ENCODE data around the gene URB1.

The URB1 gene

DNA sequence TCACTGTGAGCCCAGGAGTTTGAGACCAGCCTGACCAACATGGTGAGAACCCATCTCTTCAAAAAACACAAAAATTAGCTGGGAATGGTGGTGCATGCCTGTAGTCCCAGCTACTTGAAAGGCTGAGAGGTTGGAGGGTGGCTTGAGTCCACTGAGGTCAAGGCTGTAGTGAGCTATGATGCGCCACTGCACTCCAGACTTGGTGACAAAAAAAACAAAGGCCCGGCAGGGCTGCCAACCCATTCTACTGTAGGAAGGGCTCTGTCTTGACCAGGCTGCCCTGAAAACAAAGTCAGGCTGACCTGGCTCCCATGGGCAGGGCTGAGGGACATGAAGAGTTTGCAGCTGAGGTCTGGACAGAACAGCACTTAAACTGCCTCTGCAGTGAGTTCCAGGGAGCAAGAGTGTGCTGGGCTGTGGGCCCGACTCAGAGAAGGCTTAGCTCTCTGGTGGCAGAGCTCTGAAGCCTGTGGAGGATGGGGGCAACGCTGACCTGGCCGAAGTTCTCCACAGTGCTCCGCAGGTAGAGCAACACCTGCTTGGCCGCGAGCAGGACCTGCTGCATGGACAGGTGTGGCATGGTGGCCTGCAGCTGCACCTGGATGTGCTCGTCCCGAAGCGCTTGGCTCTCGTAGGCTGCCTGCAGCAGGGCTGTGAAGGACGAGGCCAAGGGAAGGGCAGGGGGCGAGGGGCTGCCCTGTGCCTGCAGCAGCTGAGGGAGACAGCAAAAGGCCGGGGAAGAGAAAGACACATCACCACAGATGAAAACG lies 42.4 kb downstream of the URB1 start:
- Histone ChIP-seq H3K36me3 (ENCODE audit: control insufficient read depth in 2 of 2, insufficient read depth in 1 of 2, low read length in 2 of 2) (peaks cover 32 to 100% of the 10 kb centered on the region in 2 experiments), H3K9me3 (ENCODE audit: control insufficient read depth, insufficient read depth, low read depth, low read length) (no peaks in the 10 kb centered on the region), H3K4me1 (ENCODE audit: control insufficient read depth, insufficient read depth, low read length) (no peaks in the 10 kb centered on the region), H3K4me3 (ENCODE audit: low read depth, low read length) (no peak overlapping the region), H3K27ac (ENCODE audit: extremely low read depth, low read depth, low read length) (no peak overlapping the region)
- CTCF ChIA-PET, result interaction anchor here (0.7 kb wide), 1 partner anchor 288 kb away, joined by 4 read pairs; no protein-coding TSS in a partner anchor
- POLR2A ChIA-PET, result no interaction called here
- TF ChIP-seq ZNF792 (tag by site-specific recombination; IDR thresholded peaks at IDR 0.05), result no peak
- no peak for TF ChIP-seq ZNF132 (tag by site-specific recombination; IDR thresholded peaks at IDR 0.05; ENCODE audit: borderline replicate concordance)
- TF ChIP-seq ZFP41 (tag by site-specific recombination; IDR thresholded peaks at IDR 0.05; ENCODE audit: borderline replicate concordance), result no peak
- TF ChIP-seq ZNF174 (tag by site-specific recombination; IDR thresholded peaks at IDR 0.05), result no peak
- TF ChIP-seq ZNF2 (tag by site-specific recombination; IDR thresholded peaks at IDR 0.05), result no peak
- no peak for TF ChIP-seq ZNF23 (tag by site-specific recombination; IDR thresholded peaks at IDR 0.05; ENCODE audit: borderline replicate concordance)
- no peak for TF ChIP-seq ZBTB8A (tag by site-specific recombination; IDR thresholded peaks at IDR 0.05)
- TF ChIP-seq, protein P1, sequence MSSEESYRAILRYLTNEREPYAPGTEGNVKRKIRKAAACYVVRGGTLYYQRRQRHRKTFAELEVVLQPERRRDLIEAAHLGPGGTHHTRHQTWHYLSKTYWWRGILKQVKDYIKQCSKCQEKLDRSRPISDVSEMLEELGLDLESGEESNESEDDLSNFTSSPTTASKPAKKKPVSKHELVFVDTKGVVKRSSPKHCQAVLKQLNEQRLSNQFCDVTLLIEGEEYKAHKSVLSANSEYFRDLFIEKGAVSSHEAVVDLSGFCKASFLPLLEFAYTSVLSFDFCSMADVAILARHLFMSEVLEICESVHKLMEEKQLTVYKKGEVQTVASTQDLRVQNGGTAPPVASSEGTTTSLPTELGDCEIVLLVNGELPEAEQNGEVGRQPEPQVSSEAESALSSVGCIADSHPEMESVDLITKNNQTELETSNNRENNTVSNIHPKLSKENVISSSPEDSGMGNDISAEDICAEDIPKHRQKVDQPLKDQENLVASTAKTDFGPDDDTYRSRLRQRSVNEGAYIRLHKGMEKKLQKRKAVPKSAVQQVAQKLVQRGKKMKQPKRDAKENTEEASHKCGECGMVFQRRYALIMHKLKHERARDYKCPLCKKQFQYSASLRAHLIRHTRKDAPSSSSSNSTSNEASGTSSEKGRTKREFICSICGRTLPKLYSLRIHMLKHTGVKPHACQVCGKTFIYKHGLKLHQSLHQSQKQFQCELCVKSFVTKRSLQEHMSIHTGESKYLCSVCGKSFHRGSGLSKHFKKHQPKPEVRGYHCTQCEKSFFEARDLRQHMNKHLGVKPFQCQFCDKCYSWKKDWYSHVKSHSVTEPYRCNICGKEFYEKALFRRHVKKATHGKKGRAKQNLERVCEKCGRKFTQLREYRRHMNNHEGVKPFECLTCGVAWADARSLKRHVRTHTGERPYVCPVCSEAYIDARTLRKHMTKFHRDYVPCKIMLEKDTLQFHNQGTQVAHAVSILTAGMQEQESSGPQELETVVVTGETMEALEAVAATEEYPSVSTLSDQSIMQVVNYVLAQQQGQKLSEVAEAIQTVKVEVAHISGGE (tag by site-specific recombination; conservative IDR thresholded peaks at IDR 0.05; ENCODE audit: low read depth), result no peak
- TF ChIP-seq, protein P2, sequence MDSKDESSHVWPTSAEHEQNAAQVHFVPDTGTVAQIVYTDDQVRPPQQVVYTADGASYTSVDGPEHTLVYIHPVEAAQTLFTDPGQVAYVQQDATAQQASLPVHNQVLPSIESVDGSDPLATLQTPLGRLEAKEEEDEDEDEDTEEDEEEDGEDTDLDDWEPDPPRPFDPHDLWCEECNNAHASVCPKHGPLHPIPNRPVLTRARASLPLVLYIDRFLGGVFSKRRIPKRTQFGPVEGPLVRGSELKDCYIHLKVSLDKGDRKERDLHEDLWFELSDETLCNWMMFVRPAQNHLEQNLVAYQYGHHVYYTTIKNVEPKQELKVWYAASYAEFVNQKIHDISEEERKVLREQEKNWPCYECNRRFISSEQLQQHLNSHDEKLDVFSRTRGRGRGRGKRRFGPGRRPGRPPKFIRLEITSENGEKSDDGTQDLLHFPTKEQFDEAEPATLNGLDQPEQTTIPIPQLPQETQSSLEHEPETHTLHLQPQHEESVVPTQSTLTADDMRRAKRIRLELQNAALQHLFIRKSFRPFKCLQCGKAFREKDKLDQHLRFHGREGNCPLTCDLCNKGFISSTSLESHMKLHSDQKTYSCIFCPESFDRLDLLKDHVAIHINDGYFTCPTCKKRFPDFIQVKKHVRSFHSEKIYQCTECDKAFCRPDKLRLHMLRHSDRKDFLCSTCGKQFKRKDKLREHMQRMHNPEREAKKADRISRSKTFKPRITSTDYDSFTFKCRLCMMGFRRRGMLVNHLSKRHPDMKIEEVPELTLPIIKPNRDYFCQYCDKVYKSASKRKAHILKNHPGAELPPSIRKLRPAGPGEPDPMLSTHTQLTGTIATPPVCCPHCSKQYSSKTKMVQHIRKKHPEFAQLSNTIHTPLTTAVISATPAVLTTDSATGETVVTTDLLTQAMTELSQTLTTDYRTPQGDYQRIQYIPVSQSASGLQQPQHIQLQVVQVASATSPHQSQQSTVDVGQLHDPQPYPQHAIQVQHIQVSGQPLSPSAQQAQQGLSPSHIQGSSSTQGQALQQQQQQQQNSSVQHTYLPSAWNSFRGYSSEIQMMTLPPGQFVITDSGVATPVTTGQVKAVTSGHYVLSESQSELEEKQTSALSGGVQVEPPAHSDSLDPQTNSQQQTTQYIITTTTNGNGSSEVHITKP (tag by site-specific recombination; IDR thresholded peaks at IDR 0.05), result no peak
- TF ChIP-seq, protein P3, sequence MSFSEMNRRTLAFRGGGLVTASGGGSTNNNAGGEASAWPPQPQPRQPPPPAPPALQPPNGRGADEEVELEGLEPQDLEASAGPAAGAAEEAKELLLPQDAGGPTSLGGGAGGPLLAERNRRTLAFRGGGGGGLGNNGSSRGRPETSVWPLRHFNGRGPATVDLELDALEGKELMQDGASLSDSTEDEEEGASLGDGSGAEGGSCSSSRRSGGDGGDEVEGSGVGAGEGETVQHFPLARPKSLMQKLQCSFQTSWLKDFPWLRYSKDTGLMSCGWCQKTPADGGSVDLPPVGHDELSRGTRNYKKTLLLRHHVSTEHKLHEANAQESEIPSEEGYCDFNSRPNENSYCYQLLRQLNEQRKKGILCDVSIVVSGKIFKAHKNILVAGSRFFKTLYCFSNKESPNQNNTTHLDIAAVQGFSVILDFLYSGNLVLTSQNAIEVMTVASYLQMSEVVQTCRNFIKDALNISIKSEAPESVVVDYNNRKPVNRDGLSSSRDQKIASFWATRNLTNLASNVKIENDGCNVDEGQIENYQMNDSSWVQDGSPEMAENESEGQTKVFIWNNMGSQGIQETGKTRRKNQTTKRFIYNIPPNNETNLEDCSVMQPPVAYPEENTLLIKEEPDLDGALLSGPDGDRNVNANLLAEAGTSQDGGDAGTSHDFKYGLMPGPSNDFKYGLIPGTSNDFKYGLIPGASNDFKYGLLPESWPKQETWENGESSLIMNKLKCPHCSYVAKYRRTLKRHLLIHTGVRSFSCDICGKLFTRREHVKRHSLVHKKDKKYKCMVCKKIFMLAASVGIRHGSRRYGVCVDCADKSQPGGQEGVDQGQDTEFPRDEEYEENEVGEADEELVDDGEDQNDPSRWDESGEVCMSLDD (tag by site-specific recombination; IDR thresholded peaks at IDR 0.05), result no peak
- TF ChIP-seq ZNF211 (tag by site-specific recombination; IDR thresholded peaks at IDR 0.05; ENCODE audit: low read depth), result no peak
- TF ChIP-seq, protein P4, sequence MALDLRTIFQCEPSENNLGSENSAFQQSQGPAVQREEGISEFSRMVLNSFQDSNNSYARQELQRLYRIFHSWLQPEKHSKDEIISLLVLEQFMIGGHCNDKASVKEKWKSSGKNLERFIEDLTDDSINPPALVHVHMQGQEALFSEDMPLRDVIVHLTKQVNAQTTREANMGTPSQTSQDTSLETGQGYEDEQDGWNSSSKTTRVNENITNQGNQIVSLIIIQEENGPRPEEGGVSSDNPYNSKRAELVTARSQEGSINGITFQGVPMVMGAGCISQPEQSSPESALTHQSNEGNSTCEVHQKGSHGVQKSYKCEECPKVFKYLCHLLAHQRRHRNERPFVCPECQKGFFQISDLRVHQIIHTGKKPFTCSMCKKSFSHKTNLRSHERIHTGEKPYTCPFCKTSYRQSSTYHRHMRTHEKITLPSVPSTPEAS (tag by site-specific recombination; IDR thresholded peaks at IDR 0.05), result no peak
- TF ChIP-seq MEIS1 (CRISPR knock-in tag; IDR thresholded peaks at IDR 0.05; ENCODE audit: borderline replicate concordance), result no peak
- TF ChIP-seq, protein P5, sequence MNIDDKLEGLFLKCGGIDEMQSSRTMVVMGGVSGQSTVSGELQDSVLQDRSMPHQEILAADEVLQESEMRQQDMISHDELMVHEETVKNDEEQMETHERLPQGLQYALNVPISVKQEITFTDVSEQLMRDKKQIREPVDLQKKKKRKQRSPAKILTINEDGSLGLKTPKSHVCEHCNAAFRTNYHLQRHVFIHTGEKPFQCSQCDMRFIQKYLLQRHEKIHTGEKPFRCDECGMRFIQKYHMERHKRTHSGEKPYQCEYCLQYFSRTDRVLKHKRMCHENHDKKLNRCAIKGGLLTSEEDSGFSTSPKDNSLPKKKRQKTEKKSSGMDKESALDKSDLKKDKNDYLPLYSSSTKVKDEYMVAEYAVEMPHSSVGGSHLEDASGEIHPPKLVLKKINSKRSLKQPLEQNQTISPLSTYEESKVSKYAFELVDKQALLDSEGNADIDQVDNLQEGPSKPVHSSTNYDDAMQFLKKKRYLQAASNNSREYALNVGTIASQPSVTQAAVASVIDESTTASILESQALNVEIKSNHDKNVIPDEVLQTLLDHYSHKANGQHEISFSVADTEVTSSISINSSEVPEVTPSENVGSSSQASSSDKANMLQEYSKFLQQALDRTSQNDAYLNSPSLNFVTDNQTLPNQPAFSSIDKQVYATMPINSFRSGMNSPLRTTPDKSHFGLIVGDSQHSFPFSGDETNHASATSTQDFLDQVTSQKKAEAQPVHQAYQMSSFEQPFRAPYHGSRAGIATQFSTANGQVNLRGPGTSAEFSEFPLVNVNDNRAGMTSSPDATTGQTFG (tag by site-specific recombination; IDR thresholded peaks at IDR 0.05; ENCODE audit: borderline replicate concordance), result no peak

Measured in HEK293 (cell line).